ENCODE data around the gene TM9SF1. TPM values are rescaled to one million over a fixed set of nuclear protein-coding genes. Genes with fewer than 3 reads are reported as not detected.

TM9SF1 gene
- total and polyA plus RNA-seq, 2 of the 13 experiments (the other 11 are each of a cell fraction or from before 2014, with no cell fraction given) = 83.2 to 110 TPM

- TF ChIP-seq, protein P1, sequence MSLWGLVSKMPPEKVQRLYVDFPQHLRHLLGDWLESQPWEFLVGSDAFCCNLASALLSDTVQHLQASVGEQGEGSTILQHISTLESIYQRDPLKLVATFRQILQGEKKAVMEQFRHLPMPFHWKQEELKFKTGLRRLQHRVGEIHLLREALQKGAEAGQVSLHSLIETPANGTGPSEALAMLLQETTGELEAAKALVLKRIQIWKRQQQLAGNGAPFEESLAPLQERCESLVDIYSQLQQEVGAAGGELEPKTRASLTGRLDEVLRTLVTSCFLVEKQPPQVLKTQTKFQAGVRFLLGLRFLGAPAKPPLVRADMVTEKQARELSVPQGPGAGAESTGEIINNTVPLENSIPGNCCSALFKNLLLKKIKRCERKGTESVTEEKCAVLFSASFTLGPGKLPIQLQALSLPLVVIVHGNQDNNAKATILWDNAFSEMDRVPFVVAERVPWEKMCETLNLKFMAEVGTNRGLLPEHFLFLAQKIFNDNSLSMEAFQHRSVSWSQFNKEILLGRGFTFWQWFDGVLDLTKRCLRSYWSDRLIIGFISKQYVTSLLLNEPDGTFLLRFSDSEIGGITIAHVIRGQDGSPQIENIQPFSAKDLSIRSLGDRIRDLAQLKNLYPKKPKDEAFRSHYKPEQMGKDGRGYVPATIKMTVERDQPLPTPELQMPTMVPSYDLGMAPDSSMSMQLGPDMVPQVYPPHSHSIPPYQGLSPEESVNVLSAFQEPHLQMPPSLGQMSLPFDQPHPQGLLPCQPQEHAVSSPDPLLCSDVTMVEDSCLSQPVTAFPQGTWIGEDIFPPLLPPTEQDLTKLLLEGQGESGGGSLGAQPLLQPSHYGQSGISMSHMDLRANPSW (CRISPR knock-in tag; IDR thresholded peaks at IDR 0.05; ENCODE audit: borderline replicate concordance) = peak; percentile 100
- TF ChIP-seq ZNF34 (CRISPR knock-in tag; IDR thresholded peaks at IDR 0.05; ENCODE audit: borderline replicate concordance) (peak; percentile 57; the same call in 1 of the 2 replicates), SMC3 (IDR thresholded peaks at IDR 0.05; ENCODE audit: low read length) (peak; percentile 95), KDM6A (CRISPR knock-in tag; IDR thresholded peaks at IDR 0.05; ENCODE audit: low read depth) (peak; percentile 81), SAFB2 (CRISPR knock-in tag; IDR thresholded peaks at IDR 0.05; ENCODE audit: borderline replicate concordance, low read depth) (peak; percentile 64; the same call in 1 of the 2 replicates), MAFF (IDR thresholded peaks at IDR 0.05; ENCODE audit: low read depth, low read length) (peak; percentile 55; the same call in 1 of the 2 replicates), UBTF (CRISPR knock-in tag; IDR thresholded peaks at IDR 0.05) (peak; percentile 96), ZNF839 (CRISPR knock-in tag; IDR thresholded peaks at IDR 0.05; ENCODE audit: borderline replicate concordance) (peak; percentile 98; the same call in 1 of the 2 replicates), TSC22D2 (CRISPR knock-in tag; IDR thresholded peaks at IDR 0.05; ENCODE audit: borderline replicate concordance) (peak; percentile 100), RBAK (CRISPR knock-in tag; IDR thresholded peaks at IDR 0.05) (peak; percentile 72; the same call in 1 of the 2 replicates), REPIN1 (CRISPR knock-in tag; IDR thresholded peaks at IDR 0.05; ENCODE audit: borderline replicate concordance, low read depth) (peak; percentile 100), HES4 (CRISPR knock-in tag; IDR thresholded peaks at IDR 0.05; ENCODE audit: borderline replicate concordance) (peak; percentile 79; the same call in 1 of the 2 replicates), SYNCRIP (IDR thresholded peaks at IDR 0.05; ENCODE audit: insufficient read depth, low read depth, low read length) (no peak), IKZF1 (IDR thresholded peaks at IDR 0.05) (no peak), KMT2A (CRISPR knock-in tag; IDR thresholded peaks at IDR 0.05) (peak; percentile 90), ZBTB7A (CRISPR knock-in tag; IDR thresholded peaks at IDR 0.05) (peak; percentile 62; the same call in 1 of the 2 replicates), MTA1 (CRISPR knock-in tag; IDR thresholded peaks at IDR 0.05; ENCODE audit: borderline replicate concordance) (peak; percentile 47; the same call in 1 of the 2 replicates), RELA (CRISPR knock-in tag; IDR thresholded peaks at IDR 0.05) (peak; percentile 98), KDM2A (CRISPR knock-in tag; IDR thresholded peaks at IDR 0.05; ENCODE audit: borderline replicate concordance, low read depth) (peak; percentile 99), ZNF235 (CRISPR knock-in tag; IDR thresholded peaks at IDR 0.05; ENCODE audit: borderline replicate concordance) (no peak; the same call in 1 of the 2 replicates), ZNF326 (CRISPR knock-in tag; IDR thresholded peaks at IDR 0.05; ENCODE audit: borderline replicate concordance) (peak; percentile 96), ATF7-NPFF (CRISPR knock-in tag; IDR thresholded peaks at IDR 0.05; ENCODE audit: low read depth) (peak; percentile 13; the same call in 1 of the 2 replicates), NFRKB (IDR thresholded peaks at IDR 0.05) (no peak)
Observed at GRCh38 chr14:24160850-24161804, 34.1 kb downstream of the TM9SF1 start, which contains the start of gene IRF9 (continued).
